ENCODE results near the gene TAS1R3. TPM values are rescaled to one million over a fixed set of nuclear protein-coding genes. Genes with fewer than 3 reads are reported as not detected.

Gene TAS1R3
- total RNA-seq, 1 experiment from 2014 or later = 0.07 TPM

GRCh38 chr1:1374929-1375662 lies 44.0 kb downstream of the TAS1R3 start, which contains the start of gene AURKAIP1 (continued):
- TF ChIP-seq ZNF274 (IDR thresholded peaks at IDR 0.05; ENCODE audit: low read depth, low read length) (no peak), ELF1 (IDR thresholded peaks at IDR 0.05; ENCODE audit: borderline replicate concordance, low read depth) (peak; percentile 90; the same call in 1 of the 2 replicates), CBX3 (IDR thresholded peaks at IDR 0.05; ENCODE audit: low read depth) (peak; percentile 99), POLR2AphosphoS5 (IDR thresholded peaks at IDR 0.05; ENCODE audit: low read depth, low read length) (peak; percentile 59), JUND (IDR thresholded peaks at IDR 0.05) (peak; percentile 55; the same call in 1 of the 2 replicates), EZH2 (IDR thresholded peaks at IDR 0.05) (no peak), SIN3A (IDR thresholded peaks at IDR 0.05; ENCODE audit: low read depth) (peak; percentile 88), EGR1 (IDR thresholded peaks at IDR 0.05; ENCODE audit: low read depth) (peak; percentile 94), ATF3 (IDR thresholded peaks at IDR 0.05) (no peak), RAD21 (IDR thresholded peaks at IDR 0.05; ENCODE audit: low read depth) (no peak), POLR2A (IDR thresholded peaks at IDR 0.05; ENCODE audit: borderline replicate concordance, extremely low read depth, insufficient read depth, insufficient read length) (peak; percentile 59), YY1 (IDR thresholded peaks at IDR 0.05; ENCODE audit: extremely low read depth, insufficient replicate concordance, low read depth, low read length) (peak; percentile 86), FOSL1 (IDR thresholded peaks at IDR 0.05; ENCODE audit: low read depth) (no peak), TCF7L2 (IDR thresholded peaks at IDR 0.05; ENCODE audit: borderline replicate concordance, extremely low read depth, insufficient read depth, insufficient read length) (peak; percentile 47), EZH2phosphoT487 (IDR thresholded peaks at IDR 0.05; ENCODE audit: borderline replicate concordance) (no peak)

Measured in HCT116 (cell line).